Kidney epithelial cell (primary cell): ENCODE measurements around the gene CNN1. TPM values are rescaled to one million over a fixed set of nuclear protein-coding genes. Genes with fewer than 3 reads are reported as not detected.
"Not testable (repeated sequence)": the region's sequence is repeated elsewhere in the genome, so short reads cannot be mapped to it uniquely, and the experiment has no call there.

ENCODE experiments used
- DNase-seq: peaks from one replicate; pipeline ENCODE4 v3.0.0-alpha.2; 2010; ENCODE audit warnings: low read depth
- H3K27me3 ChIP-seq: 2 replicates; pipeline ENCODE4 v1.6.0; 2011; ENCODE audit warnings: low read length; ENCODE audit not compliant: control insufficient read depth, insufficient read depth
- H3K36me3 ChIP-seq: 2 replicates; pipeline ENCODE4 v1.5.1; 2011; ENCODE audit warnings: low read length; ENCODE audit not compliant: control insufficient read depth, insufficient read depth
- H3K4me3 ChIP-seq: 2 replicates; pipeline ENCODE4 v1.5.1; 2011; ENCODE audit warnings: low read depth, mild to moderate bottlenecking, control low read depth, low read length
- total RNA-seq: library from RNA; depleted of rRNA; stranded (reverse); fragments of >200 nt; gene quantifications from 2 replicates; pipeline ENCODE4 v1.2.3, GENCODE V29; 2015
- TF ChIP-seq, protein P1 (sequence below): IDR thresholded peaks from 2 replicates; pipeline ENCODE4 v1.5.1; 2011; ENCODE audit warnings: mild to moderate bottlenecking, moderate library complexity, low read length, control low read depth, inconsistent platforms; ENCODE audit not compliant: insufficient read depth, poor library complexity, severe bottlenecking

The CNN1 gene
- total RNA-seq, 1 donor from 2014 or later = 14.5 TPM

DNA sequence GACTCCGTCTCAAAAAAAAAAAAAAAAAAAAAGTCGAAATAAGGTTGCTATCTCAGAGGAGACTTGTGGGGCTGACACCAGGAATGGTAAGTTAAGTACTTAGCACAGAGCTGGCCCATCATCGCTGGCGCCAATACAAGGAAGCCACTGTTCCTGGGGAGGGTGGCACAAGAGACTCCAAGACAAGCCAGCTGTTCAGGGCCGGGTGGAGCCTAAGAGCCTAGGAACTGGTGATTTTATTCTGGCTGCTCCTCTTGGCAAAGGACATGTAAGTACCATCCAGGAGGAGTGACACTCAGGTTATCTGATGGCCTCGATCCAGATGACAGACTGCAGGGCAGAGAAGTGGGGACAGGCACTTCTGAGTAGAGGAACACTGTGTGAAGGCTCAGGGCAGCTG is 16.6 kb downstream of the CNN1 start:
- DNase-seq = no peak
- no peak overlapping the region for H3K4me3 ChIP-seq
- H3K36me3 ChIP-seq = peaks cover 1% of the 10 kb centered on the region
- TF ChIP-seq, protein P1, sequence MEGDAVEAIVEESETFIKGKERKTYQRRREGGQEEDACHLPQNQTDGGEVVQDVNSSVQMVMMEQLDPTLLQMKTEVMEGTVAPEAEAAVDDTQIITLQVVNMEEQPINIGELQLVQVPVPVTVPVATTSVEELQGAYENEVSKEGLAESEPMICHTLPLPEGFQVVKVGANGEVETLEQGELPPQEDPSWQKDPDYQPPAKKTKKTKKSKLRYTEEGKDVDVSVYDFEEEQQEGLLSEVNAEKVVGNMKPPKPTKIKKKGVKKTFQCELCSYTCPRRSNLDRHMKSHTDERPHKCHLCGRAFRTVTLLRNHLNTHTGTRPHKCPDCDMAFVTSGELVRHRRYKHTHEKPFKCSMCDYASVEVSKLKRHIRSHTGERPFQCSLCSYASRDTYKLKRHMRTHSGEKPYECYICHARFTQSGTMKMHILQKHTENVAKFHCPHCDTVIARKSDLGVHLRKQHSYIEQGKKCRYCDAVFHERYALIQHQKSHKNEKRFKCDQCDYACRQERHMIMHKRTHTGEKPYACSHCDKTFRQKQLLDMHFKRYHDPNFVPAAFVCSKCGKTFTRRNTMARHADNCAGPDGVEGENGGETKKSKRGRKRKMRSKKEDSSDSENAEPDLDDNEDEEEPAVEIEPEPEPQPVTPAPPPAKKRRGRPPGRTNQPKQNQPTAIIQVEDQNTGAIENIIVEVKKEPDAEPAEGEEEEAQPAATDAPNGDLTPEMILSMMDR = no peak
- no peaks in the 10 kb centered on the region for H3K27me3 ChIP-seq

DNA sequence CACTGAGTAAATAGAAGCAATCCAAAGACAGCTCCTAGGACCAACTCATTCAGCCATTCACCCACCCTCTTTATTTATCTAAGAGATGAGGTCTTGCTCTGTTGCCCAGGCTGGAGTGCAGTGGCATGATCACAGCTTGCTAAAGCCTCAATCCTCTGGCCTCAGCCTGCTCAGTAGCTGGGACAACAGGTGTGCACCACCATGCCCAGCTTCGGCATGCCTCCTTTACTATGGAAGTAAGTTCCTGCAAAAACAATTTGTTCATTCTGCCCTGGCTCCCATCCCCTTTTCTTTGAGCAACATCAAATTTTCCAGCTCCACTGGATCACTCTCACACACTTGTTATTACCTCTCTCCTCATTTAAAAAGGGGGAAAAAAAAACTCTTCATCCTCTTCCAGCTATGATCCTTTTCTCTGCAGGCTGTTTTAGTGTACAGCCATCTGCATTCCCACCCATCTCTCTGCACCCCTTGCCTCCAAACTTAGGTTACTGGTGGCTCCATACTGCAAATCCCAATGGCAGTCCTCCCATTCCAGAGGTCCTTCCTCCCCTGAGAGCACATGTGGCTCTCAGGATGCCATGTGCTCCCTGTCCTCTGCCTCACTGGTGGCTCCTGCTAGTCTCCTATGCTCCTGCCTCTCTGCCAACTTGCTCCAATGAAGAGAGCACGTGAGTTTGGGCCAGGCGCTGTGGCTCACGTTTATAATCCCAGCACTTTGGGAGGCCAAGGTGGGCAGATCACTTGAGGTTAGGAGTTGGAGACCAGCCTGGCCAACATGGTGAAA is 18.2 kb downstream of the CNN1 start:
- peaks cover 1% of the 10 kb centered on the region for H3K36me3 ChIP-seq

DNA sequence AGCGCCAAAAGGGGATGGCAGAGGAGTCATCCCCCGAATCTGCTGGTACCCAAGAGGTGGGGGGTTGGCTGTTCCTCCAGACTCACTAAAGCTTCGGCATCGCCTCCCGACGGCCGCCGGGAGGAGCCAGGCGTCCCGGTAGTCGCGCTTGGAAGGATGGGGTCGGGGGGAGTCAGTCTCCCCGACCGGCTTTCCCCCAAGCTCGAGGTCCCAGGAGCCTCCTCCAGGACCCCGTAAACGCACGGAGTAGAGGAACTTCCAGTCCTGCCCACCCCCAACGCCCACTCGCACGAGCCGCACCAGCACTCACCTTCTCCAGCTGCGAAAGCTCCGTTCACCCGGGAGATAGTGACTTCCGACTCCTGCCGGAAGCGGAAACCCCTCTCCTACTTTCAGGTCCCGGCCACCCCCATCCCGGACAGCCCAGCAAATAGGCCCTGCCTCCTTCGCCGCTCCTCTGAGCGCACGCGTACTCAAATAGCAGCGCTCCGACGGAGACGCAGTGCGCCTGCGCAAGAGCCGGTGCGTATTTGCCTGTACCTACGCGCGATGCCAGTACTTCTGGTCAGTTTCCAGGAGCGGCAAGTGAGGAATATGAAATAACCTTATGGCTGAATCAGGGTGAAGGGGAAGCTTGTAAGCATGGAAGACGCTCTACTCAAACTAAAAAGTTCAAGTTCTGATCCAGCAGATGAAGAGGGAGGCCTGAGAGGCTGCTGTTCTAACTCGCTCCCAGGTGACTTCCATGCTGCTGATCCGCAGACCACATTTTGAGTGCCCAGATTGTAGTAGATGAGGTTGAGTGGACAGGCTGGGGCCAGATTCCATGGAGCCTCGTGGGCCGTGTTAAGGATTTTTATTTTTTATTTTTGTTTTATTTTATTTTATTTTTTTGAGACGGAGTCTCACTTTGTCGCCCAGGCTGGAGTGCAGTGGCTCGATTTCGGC is 20.5 kb downstream of the CNN1 start, which contains the start of gene ELOF1:
Gene ELOF1 (minus strand): TSS at position 350 of the 948 bp plus-strand sequence. CDS start 4,883 bp downstream, outside the sequence.
- H3K36me3 ChIP-seq = no peaks in the 10 kb centered on the region
- DNase-seq = peak; percentile 95
- peak within 1 kb of the TSS; percentile 83 for H3K4me3 ChIP-seq
- TF ChIP-seq, protein P1 = peak; percentile 17
- H3K27me3 ChIP-seq = no peaks in the 10 kb centered on the region

More for the DNA sequence above, 18.2 kb downstream of the CNN1 start:
- TF ChIP-seq, protein P1 = no peak
- DNase-seq = no peak
- Histone ChIP-seq H3K4me3 (no peak overlapping the region), H3K27me3 (no peaks in the 10 kb centered on the region)

DNA sequence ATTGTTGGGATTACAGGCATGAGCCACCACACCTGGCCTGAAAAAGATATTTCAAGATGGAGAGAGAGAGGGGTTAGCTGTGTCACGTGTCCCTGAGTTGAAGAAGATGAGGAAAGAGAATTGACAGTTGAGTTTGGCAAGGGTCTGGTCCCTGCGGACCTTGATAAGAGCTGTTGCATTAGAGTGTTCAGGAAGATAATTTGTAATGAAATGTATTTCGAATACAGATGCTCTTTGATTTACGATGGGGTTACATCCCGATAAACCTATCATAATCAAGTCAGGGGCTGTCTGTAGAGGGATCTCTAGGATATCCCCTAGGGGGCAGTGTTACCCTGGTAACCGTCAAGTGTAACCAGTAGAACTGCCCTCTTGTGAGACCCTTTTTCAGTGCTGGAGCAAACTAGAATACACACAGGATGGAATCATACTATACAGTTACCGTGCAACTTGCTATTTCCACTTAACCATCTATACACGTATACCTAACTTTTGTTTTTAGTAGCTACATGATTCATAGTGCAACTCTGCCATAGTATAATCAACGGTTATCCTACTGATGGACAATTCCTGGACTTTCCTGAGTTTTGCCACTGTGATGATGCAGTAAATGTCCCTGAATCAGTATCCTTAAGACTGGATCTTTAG is 21.9 kb downstream of the CNN1 start:
- no peaks in the 10 kb centered on the region for H3K27me3 ChIP-seq
- no peaks in the 10 kb centered on the region for H3K36me3 ChIP-seq
- H3K4me3 ChIP-seq = no peak overlapping the region
- DNase-seq = no peak
- TF ChIP-seq, protein P1 = peak; percentile 77

DNA sequence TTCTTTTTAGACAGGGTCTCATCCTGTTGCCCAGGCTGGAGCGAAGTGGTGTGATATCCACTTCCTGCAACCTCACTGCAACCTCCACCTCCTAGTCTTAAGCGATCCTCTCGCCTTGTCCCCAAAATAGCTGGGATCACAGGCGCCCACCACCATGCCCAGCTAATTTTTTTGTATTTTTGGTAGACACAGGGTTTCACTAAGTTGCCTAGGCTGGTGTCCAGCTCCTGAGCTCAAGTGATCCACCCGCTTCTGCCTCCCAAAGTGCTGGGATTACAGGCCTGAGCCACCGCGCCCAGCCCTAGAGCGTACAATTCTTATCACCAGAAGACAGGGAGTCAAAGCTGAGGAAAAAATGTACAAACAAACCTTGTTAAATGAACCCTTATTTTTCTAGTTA is 24.9 kb downstream of the CNN1 start:
- TF ChIP-seq, protein P1 = no peak
- Histone ChIP-seq H3K4me3 (no peak overlapping the region), H3K36me3 (no peaks in the 10 kb centered on the region), H3K27me3 (no peaks in the 10 kb centered on the region)
- DNase-seq = no peak

DNA sequence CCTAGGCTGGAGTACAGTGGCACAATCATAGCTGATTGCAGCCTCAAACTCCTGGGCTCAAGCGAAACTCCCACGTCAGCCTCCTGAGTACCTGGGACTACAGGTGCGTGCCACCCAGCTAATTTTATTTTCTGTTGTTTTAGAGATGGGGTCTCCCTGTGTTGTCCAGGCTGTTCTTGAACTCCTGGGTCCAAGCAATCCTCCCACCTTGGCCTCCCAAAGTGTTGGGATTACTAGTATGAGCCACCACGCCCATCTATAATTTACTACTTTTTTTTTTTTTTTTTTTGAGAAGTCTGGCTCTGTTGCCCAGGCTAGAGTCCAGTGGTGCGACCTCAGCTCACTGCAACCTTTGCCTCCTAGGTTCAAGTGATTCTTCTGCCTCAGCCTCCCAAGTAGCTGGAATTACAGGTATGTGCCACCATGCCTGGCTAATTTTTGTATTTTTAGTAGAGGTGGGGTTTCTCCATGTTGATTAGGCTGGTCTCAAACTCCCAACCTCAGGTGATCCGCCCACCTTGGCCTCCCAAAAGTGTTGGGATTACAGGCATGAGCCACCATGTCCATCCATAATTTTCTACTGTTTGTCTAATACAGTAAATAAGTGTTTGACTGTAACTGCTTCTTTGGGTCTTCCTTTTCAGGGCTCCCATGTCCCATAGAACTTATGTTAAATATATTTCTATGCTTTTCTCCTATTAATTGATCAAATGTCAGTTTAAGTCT is 25.6 kb downstream of the CNN1 start:
- not testable (repeated sequence) for H3K4me3 ChIP-seq, DNase-seq, H3K36me3 ChIP-seq, H3K27me3 ChIP-seq

DNA sequence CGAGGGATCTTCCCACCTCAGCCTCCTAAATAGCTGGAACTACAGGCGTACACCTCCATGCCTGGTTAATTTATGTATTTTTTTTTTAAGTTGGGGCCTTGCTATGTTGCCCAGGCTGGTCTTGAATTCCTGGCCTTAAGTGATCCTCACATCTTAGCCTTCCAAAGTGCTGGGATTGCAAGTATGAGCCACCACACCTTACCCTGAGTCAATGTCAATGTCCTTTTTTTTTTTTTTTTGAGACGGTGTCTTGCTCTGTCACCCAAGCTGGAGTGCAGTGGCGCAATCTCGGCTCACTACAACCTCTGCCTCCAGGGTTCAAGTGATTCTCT is 27.0 kb downstream of the CNN1 start:
- not testable (repeated sequence) for H3K4me3 ChIP-seq, DNase-seq, H3K27me3 ChIP-seq, H3K36me3 ChIP-seq
